K562 (cell line): ENCODE results near the gene CYP1B1. TPM values are rescaled to one million over a fixed set of nuclear protein-coding genes. Genes with fewer than 3 reads are reported as not detected.

Source experiments
- ATAC-seq: fragments of 200-7000 bp; cut with Tn5 transposase; 3 replicates; pipeline ENCODE4 v1.9.1; 2020; ENCODE audit warnings: moderate library complexity
- BruUV-seq: library from RNA; stranded (reverse); fragments of 400-500 nt; replicated peaks from 2 replicates; lab custom pipeline; 2021; lab: Mats Ljungman, UMichigan
- CTCF ChIA-PET: fragments of 300-600 bp; formaldehyde crosslinking; extraction: SDS; loops from one replicate; lab custom pipeline; 2021; ENCODE audit warnings: low intra/inter-chr PET ratio; lab: Yijun Ruan, JAX
- POLR2A ChIA-PET: fragments of 300-600, 350-650 bp; sonication (Branson Sonifier 250); formaldehyde crosslinking; extraction: SDS; loops from one replicate; lab custom pipeline; 2021; ENCODE audit warnings: antibody characterized with exemption, inconsistent platforms; lab: Yijun Ruan, JAX
- DNase-seq, 4 experiments: peaks; one replicate each; pipeline versions ENCODE4 v3.0.0 to v3.0.0-alpha.2; 2011 to 2018; ENCODE audit warnings: low spot score in 3 of 4, mixed read lengths in 3 of 4; ENCODE audit errors: extremely low read depth in 1 of 4
- FAIRE-seq: peaks from 2 replicates; lab custom pipeline; 2011; peaks lifted over from hg19 to GRCh38; lab: Jason Lieb, UNC
- H2AFZ ChIP-seq: 2 replicates; pipeline ENCODE4 v1.6.0; 2011; ENCODE audit warnings: low read depth, low read length, control low read depth, inconsistent platforms
- H3K27ac ChIP-seq: fragments of 200-600 bp; 3 replicates; pipeline ENCODE4 v1.8.0; 2011; ENCODE audit warnings: low read depth, mild to moderate bottlenecking, control low read depth, inconsistent platforms, low read length, moderate library complexity, mixed read lengths; ENCODE audit errors: extremely low read depth
- H3K27me3 ChIP-seq, 2 experiments: fragments of 300-600 bp in 1 of 2; 2 replicates in 1 of 2; 3 replicates in 1 of 2; pipeline versions ENCODE4 v1.6.0 to v1.8.0; 2011; ENCODE audit warnings: inconsistent platforms in 2 of 2, low read length in 2 of 2, mild to moderate bottlenecking in 1 of 2, mixed read lengths in 1 of 2, moderate library complexity in 1 of 2; ENCODE audit not compliant: control insufficient read depth in 2 of 2, insufficient read depth in 2 of 2
- H3K36me3 ChIP-seq: fragments of 300-600 bp; 3 replicates; pipeline ENCODE4 v1.8.0; 2011; ENCODE audit warnings: mild to moderate bottlenecking, low read length, inconsistent platforms; ENCODE audit not compliant: control insufficient read depth, insufficient read depth
- H3K4me1 ChIP-seq, 2 experiments: fragments of 200-600 bp in 1 of 2; replicated peaks in 1 of 2; 2 replicates in 1 of 2; 3 replicates in 1 of 2; pipeline versions ENCODE4 v1.5.1 to v1.8.0; 2011; ENCODE audit warnings: inconsistent platforms in 2 of 2, low read length in 2 of 2, mild to moderate bottlenecking in 1 of 2, mixed read lengths in 1 of 2, moderate library complexity in 1 of 2; ENCODE audit not compliant: control insufficient read depth in 2 of 2, insufficient read depth in 2 of 2
- H3K4me2 ChIP-seq: 2 replicates; pipeline ENCODE4 v1.6.1; 2011; ENCODE audit warnings: low read length, control low read depth, inconsistent platforms, mixed read lengths; ENCODE audit not compliant: insufficient read depth
- H3K4me3 ChIP-seq: fragments of 200-600 bp; sonication (generic), shearing (Covaris generic); 2 replicates; pipeline ENCODE4 v1.5.1; 2016; ENCODE audit warnings: control low read depth, inconsistent platforms
- H3K79me2 ChIP-seq: fragments of 200-600 bp; 3 replicates; pipeline ENCODE4 v1.8.0; 2011; ENCODE audit warnings: low read length, inconsistent platforms; ENCODE audit not compliant: control insufficient read depth, insufficient read depth
- H3K9ac ChIP-seq, 2 experiments: 2 replicates each; pipeline versions ENCODE4 v1.6.0 to v1.6.1; 2011; ENCODE audit warnings: low read depth in 2 of 2, low read length in 2 of 2, control low read depth in 1 of 2, inconsistent platforms in 1 of 2, mild to moderate bottlenecking in 1 of 2, mixed read lengths in 1 of 2; ENCODE audit not compliant: insufficient read depth in 1 of 2
- H3K9me1 ChIP-seq: one replicate; pipeline ENCODE4 v1.6.0; 2011; ENCODE audit warnings: inconsistent platforms, mild to moderate bottlenecking, low read length, moderate library complexity; ENCODE audit not compliant: control insufficient read depth, insufficient read depth
- H3K9me3 ChIP-seq: replicated peaks from 2 replicates; pipeline ENCODE4 v1.5.1; 2011; ENCODE audit warnings: low read depth, low read length, inconsistent platforms; ENCODE audit not compliant: control insufficient read depth, insufficient read depth
- H4K20me1 ChIP-seq: replicated peaks from 2 replicates; pipeline ENCODE4 v1.6.1; 2011; ENCODE audit warnings: low read length, inconsistent platforms, mixed read lengths; ENCODE audit not compliant: control insufficient read depth, insufficient read depth
- ASH1L ChIP-seq: fragments of 450-650 bp; IDR thresholded peaks from 2 replicates; pipeline ENCODE4 v1.6.1; 2018; ENCODE audit warnings: borderline replicate concordance, mild to moderate bottlenecking, low read depth; ENCODE audit not compliant: partially characterized antibody
- COPS2 ChIP-seq: fragments of 450-650 bp; conservative IDR thresholded peaks from 2 replicates; pipeline ENCODE4 v1.6.1; 2016; ENCODE audit warnings: mild to moderate bottlenecking, moderate library complexity
- FUS ChIP-seq: fragments of 200-400 bp; formaldehyde crosslinking; optimal IDR thresholded peaks from 2 replicates; pipeline ENCODE3; 2017; ENCODE audit warnings: low read depth, low read length
- MGA ChIP-seq: fragments of 450-650 bp; IDR thresholded peaks from 2 replicates; pipeline ENCODE4 v1.6.1; 2016; ENCODE audit warnings: mild to moderate bottlenecking, moderate library complexity
- SRSF3 ChIP-seq: fragments of 200-400 bp; formaldehyde crosslinking; IDR thresholded peaks from 2 replicates; pipeline ENCODE4 v1.6.1; 2016; ENCODE audit warnings: mild to moderate bottlenecking, low read length, moderate library complexity; ENCODE audit not compliant: insufficient read depth
- TCF7 ChIP-seq: sonication (generic); IDR thresholded peaks from 2 replicates; pipeline ENCODE4 v1.6.1; 2016; ENCODE audit warnings: antibody characterized with exemption, borderline replicate concordance
- TFE3 ChIP-seq: fragments of 450-650 bp; formaldehyde crosslinking; IDR thresholded peaks from 2 replicates; pipeline ENCODE4 v1.4.0; 2020; ENCODE audit warnings: mild to moderate bottlenecking, mixed read lengths
- USF1 ChIP-seq: sonication (generic); formaldehyde crosslinking; IDR thresholded peaks from 2 replicates; pipeline ENCODE4 v1.9.0; 2022; ENCODE audit warnings: mild to moderate bottlenecking, missing genetic modification reagents
- ZNF133 ChIP-seq: fragments of 250-450 bp; sonication (Bioruptor Pico); IDR thresholded peaks from 2 replicates; pipeline ENCODE4 v1.4.0; 2020; ENCODE audit warnings: mild to moderate bottlenecking
- WGBS: fragments of 100-300 bp; shearing (Covaris generic); methylation state at CpG from one replicate; pipeline ENCODE4 v1.1.6; 2016; ENCODE audit warnings: low coverage, mixed read lengths; ENCODE audit not compliant: insufficient coverage; ENCODE audit errors: missing lambda C conversion rate; 5-methylcytosine and 5-hydroxymethylcytosine counted together
- in situ Hi-C: fragments of 300-500 bp; cut with MboI; formaldehyde crosslinking; loops from 4 replicates; pipeline ENCODE4 v1.15.0; 2018; ENCODE audit warnings: inconsistent platforms, mixed read lengths
- intact Hi-C: fragments of 100-400 bp; cut with micrococcal nuclease; formaldehyde crosslinking; loops from 2 replicates; pipeline ENCODE4 v1.14.2; 2022
- polyA plus RNA-seq, 8 experiments: library from polyadenylated mRNA; depleted of rRNA in 4 of 8; stranded (reverse) in 5 of 8; unstranded in 3 of 8; fragments of >200 nt; fragmentation: Nextera tagmentation in 2 of 8; fragmentation: Illumina TruSeq in 1 of 8; extraction: Ambion mirVana in 2 of 8; extraction: Trizol in 1 of 8; gene quantifications; 2 replicates each; pipeline versions ENCODE4 v1.2.1 to v1.2.3, GENCODE V29; 2011 to 2014; ENCODE audit warnings: inconsistent platforms in 1 of 8, missing spikeins in 1 of 8
- total RNA-seq, 7 experiments: library from RNA; depleted of rRNA in 6 of 7; stranded (reverse); fragments of >200 nt in 6 of 7; fragmentation: Illumina TruSeq in 2 of 7; extraction: Trizol in 2 of 7; gene quantifications; 2 replicates each; pipeline versions ENCODE4 v1.2.1 to v1.2.3, GENCODE V29; 2011 to 2021; ENCODE audit warnings: low replicate concordance in 1 of 7

The CYP1B1 gene
- total and polyA plus RNA-seq, 9 of the 15 experiments (the other 6 are each of a cell fraction or from before 2014, with no cell fraction given), result 0.07 TPM; not detected in 8

DNA sequence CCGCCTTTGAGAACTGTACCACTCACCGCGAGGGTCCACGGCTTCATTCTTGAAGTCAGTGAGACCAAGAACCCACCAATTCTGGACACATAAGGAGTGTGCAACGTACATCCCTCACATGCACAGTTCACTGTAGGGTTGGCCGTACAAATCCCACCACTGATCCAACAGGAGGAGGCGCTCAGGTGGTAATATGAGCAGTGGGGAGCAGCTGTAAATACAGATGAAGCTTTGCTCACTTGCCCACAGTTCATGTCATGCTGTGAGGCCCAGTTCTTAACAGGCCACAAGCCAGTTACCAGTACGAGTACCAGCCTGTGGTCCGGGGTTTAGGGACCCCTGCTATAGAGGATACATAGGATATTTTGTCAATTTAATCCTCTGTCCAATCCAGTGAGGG is 54.4 kb downstream of the CYP1B1 start:
- Histone ChIP-seq H3K27ac (no peak overlapping the region), H3K9me3 (no peaks in the 10 kb centered on the region), H3K79me2 (no peaks in the 10 kb centered on the region), H3K9ac (no peak overlapping the region), H3K4me1 (peaks cover 0 to 4% of the 10 kb centered on the region in 2 experiments; a peak in 1 of 5 replicates), H3K27me3 (no peaks in the 10 kb centered on the region; a peak in 3 of 5 replicates), H4K20me1 (no peaks in the 10 kb centered on the region), H3K9me1 (no peaks in the 10 kb centered on the region), H2AFZ (no peak overlapping the region), H3K4me3 (no peak overlapping the region), H3K4me2 (no peak overlapping the region), H3K36me3 (no peaks in the 10 kb centered on the region)
- CTCF ChIA-PET, result no interaction called here
- intact Hi-C loops (no loop called here), in situ Hi-C loops (no loop called here)
- no peak for DNase-seq
- FAIRE-seq, result no peak
- POLR2A ChIA-PET, result no interaction called here
- BruUV-seq, result no TSS peak
- ATAC-seq, result no peak
- 29% methylated on average over 9 of the region's 9 CpGs for WGBS
- TF ChIP-seq ZNF133 (no peak), FUS (no peak), USF1 (CRISPR knock-in tag) (no peak), TCF7 (no peak), MGA (no peak), TFE3 (no peak), COPS2 (no peak), ASH1L (no peak), SRSF3 (no peak)
